ENCODE results near the gene RITA1. TPM values are rescaled to one million over a fixed set of nuclear protein-coding genes. Genes with fewer than 3 reads are reported as not detected.

RITA1 gene
- total and polyA plus RNA-seq, 2 experiments from 2014 or later: 20.0 to 40.4 TPM

DNA sequence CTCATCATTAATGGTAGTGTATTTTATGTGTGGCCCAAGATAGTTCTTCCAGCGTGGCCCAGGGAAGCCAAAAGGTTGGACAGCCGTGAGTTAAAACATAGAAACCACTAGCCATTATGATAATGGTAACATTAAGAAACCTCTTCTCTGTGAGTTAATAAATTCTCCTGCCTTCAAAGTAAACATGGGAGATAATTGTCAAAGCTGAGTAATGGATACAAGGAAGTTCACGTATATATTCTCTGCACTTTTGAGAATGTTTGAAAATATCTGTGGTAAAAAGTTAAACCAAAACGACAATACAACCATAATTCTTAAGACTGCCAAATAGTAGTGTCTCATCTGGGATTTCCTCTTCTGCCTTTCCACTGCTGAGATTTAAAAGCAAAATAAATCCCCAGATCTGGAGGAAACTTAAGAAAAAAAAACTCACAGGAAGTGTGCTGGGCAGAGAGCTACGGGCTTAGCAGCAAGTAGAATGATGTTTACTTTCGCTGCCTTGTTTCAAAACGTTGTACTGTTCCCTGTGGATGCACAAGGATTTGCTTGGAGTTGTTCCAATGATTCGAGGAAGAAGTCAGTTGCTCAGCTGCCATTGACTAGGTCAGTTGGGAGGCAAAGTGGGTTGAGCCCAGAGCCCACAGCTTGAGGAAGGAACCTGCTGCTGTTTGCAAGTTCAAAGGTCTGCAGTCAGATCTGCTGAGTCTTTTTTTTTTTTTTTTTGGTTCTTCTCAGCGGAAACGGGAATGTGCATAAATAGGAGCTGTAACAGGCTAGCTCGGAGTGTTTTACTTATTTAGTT, 37.4 kb downstream of the RITA1 start:
- no peaks in the 10 kb centered on the region for H3K27me3 ChIP-seq (ENCODE audit: insufficient read depth)
- Mint-ChIP-seq H3K27ac (peak overlapping the region; percentile 5; the same call in 1 of the 2 replicates), H3K4me3 (peak overlapping the region; percentile 81), H3K4me1 (peaks cover 19% of the 10 kb centered on the region), H3K36me3 (ENCODE audit: low read depth) (peaks cover 7% of the 10 kb centered on the region), H3K9me3 (no peaks in the 10 kb centered on the region), H3K27me3 (ENCODE audit: insufficient read depth, low read depth, poor library complexity) (peaks cover 4% of the 10 kb centered on the region)
- no peaks in the 10 kb centered on the region for H3K9me2 ChIP-seq (ENCODE audit: insufficient read depth)
- H3K79me2 ChIP-seq (replicated peaks; ENCODE audit: insufficient read depth): peaks cover 9% of the 10 kb centered on the region
- H3K4me3 ChIP-seq: peak overlapping the region; percentile 59
- H3K27ac ChIP-seq (ENCODE audit: low read depth): no peak overlapping the region
- TF ChIP-seq POLR2AphosphoS5 (IDR thresholded peaks at IDR 0.05; ENCODE audit: low read depth) (no peak), ZNF462 (CRISPR knock-in tag; IDR thresholded peaks at IDR 0.05) (no peak), EZH2phosphoT487 (IDR thresholded peaks at IDR 0.05; ENCODE audit: unreplicated experiment) (no peak), ZNF331 (CRISPR knock-in tag; IDR thresholded peaks at IDR 0.05; ENCODE audit: low read depth) (no peak), ETS1 (IDR thresholded peaks at IDR 0.05) (no peak), NANOG (IDR thresholded peaks at IDR 0.05; ENCODE audit: borderline replicate concordance) (no peak), CREB1 (CRISPR knock-in tag; IDR thresholded peaks at IDR 0.05; ENCODE audit: low read depth) (no peak), STAT1 (IDR thresholded peaks at IDR 0.05; ENCODE audit: unreplicated experiment) (no peak), REST (IDR thresholded peaks at IDR 0.05; ENCODE audit: unreplicated experiment) (no peak), EZH2 (IDR thresholded peaks at IDR 0.05; ENCODE audit: low read depth, unreplicated experiment) (no peak), JUNB (IDR thresholded peaks at IDR 0.05; ENCODE audit: unreplicated experiment) (no peak), ZNF114 (CRISPR knock-in tag; IDR thresholded peaks at IDR 0.05) (no peak)
- TF ChIP-seq, protein P1, sequence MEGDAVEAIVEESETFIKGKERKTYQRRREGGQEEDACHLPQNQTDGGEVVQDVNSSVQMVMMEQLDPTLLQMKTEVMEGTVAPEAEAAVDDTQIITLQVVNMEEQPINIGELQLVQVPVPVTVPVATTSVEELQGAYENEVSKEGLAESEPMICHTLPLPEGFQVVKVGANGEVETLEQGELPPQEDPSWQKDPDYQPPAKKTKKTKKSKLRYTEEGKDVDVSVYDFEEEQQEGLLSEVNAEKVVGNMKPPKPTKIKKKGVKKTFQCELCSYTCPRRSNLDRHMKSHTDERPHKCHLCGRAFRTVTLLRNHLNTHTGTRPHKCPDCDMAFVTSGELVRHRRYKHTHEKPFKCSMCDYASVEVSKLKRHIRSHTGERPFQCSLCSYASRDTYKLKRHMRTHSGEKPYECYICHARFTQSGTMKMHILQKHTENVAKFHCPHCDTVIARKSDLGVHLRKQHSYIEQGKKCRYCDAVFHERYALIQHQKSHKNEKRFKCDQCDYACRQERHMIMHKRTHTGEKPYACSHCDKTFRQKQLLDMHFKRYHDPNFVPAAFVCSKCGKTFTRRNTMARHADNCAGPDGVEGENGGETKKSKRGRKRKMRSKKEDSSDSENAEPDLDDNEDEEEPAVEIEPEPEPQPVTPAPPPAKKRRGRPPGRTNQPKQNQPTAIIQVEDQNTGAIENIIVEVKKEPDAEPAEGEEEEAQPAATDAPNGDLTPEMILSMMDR (conservative IDR thresholded peaks at IDR 0.05; ENCODE audit: low read depth in 2 of 2): no peak
- peaks cover 8% of the 10 kb centered on the region; the same call in 1 of the 2 replicates for H3F3A ChIP-seq (replicated peaks; ENCODE audit: low read depth)
- H4K20me1 ChIP-seq (replicated peaks; ENCODE audit: insufficient read depth): no peaks in the 10 kb centered on the region
- H2AFZ ChIP-seq: no peak overlapping the region
- peaks cover 18% of the 10 kb centered on the region for H3K4me1 ChIP-seq (ENCODE audit: insufficient read depth)
- DNase-seq (ENCODE audit: low spot score) (peak; percentile 40), ATAC-seq (no peak)
- H3K4me2 ChIP-seq: peak overlapping the region; percentile 89
- H3K36me3 ChIP-seq (ENCODE audit: insufficient read depth): no peaks in the 10 kb centered on the region
